ENCODE results near the gene DUSP8. TPM values are rescaled to one million over a fixed set of nuclear protein-coding genes. Genes with fewer than 3 reads are reported as not detected.
A peak's percentile ranks its signal among the peaks of the same experiment; 100 is the strongest.

The DUSP8 gene
- polyA plus RNA-seq, 1 of the 3 experiments (the other 2 are of a cell fraction) = 2.0 TPM

DNA sequence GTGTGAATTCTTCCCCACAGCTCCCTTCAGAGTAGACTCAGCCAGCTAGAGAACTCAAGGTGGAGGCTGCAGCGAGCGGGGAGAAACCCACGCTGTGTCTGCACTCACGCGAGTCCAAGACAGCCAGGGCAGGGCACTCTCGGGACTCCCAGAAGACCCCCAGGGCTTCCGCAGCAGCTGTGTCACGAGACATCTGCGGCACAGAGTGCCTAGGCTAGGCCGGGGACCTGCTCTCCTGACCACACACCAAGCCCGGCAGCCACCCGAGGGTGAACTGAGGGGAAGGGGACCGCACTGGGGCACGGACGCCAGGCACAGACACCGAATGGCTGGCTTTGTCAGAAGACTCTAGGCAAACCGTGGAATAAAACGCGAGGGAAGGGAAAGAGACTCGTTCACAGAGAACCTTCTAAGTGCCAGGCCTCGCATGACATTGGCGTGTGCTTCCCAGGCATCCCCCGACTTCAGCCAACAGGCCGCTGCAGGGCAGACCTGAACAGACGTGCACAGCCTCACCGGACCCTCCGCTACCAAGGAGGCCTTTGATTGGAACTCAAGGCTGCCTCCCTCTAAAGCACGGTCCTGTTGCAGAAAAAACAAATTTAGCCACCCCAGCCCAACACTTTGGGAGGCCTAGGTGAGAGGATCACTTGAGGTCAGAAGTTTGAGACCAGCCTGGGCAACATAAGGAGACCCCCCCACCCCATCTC, 67.3 kb downstream of the DUSP8 start:
- no peaks in the 10 kb centered on the region for H3K9me3 ChIP-seq
- no peak overlapping the region for H3K9ac ChIP-seq
- H3K4me3 ChIP-seq (ENCODE audit: low read depth in 2 of 2, low read length in 1 of 2) = no peak overlapping the region
- no peak overlapping the region for H3K4me2 ChIP-seq
- no peaks in the 10 kb centered on the region for H3K9me2 ChIP-seq
- H3K27me3 ChIP-seq (ENCODE audit: insufficient read depth) = no peaks in the 10 kb centered on the region
- no peaks in the 10 kb centered on the region for H3K36me3 ChIP-seq (replicated peaks in 1 of 2; ENCODE audit: control insufficient read depth in 1 of 2, insufficient read depth in 2 of 2, low read length in 1 of 2)
- peaks cover 0 to 54% of the 10 kb centered on the region in 2 experiments; a peak in 1 of 4 replicates for H3K4me1 ChIP-seq (ENCODE audit: control insufficient read depth in 1 of 2, insufficient read depth in 2 of 2, low read depth in 1 of 2, low read length in 1 of 2)
- ChIA-PET CTCF (interaction anchor here (0.6 to 7.6 kb wide), 6 partner anchors 10 to 282 kb away, joined by 3 to 40 read pairs (median 4); no protein-coding TSS in a partner anchor), POLR2A (interaction anchor here (1.6 kb wide), 1 partner anchor 66 kb away, joined by 3 read pairs; no protein-coding TSS in a partner anchor)
- peaks cover 81% of the 10 kb centered on the region for H4K20me1 ChIP-seq (ENCODE audit: insufficient read depth)
- no peak for DNase-seq
- peak overlapping the region in 1 of 2 experiments; percentile 92; a peak in 2 of 4 replicates for H3K27ac ChIP-seq (ENCODE audit: low read depth in 2 of 2, low read length in 1 of 2)
- H2AFZ ChIP-seq (ENCODE audit: low read depth) = no peak overlapping the region
- H3K79me2 ChIP-seq (ENCODE audit: insufficient read depth) = peaks cover 70% of the 10 kb centered on the region; the same call in 1 of the 2 replicates
- TF ChIP-seq GABPA (IDR thresholded peaks at IDR 0.05; ENCODE audit: low read depth) = no peak
- no peak for TF ChIP-seq RFX5 (IDR thresholded peaks at IDR 0.05; ENCODE audit: low read length)
- TF ChIP-seq MEF2A (IDR thresholded peaks at IDR 0.05; ENCODE audit: borderline replicate concordance, low read depth) = no peak
- TF ChIP-seq, protein P1, sequence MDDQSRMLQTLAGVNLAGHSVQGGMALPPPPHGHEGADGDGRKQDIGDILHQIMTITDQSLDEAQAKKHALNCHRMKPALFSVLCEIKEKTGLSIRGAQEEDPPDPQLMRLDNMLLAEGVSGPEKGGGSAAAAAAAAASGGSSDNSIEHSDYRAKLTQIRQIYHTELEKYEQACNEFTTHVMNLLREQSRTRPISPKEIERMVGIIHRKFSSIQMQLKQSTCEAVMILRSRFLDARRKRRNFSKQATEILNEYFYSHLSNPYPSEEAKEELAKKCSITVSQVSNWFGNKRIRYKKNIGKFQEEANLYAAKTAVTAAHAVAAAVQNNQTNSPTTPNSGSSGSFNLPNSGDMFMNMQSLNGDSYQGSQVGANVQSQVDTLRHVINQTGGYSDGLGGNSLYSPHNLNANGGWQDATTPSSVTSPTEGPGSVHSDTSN (IDR thresholded peaks at IDR 0.05) = no peak
- TF ChIP-seq, protein P2, sequence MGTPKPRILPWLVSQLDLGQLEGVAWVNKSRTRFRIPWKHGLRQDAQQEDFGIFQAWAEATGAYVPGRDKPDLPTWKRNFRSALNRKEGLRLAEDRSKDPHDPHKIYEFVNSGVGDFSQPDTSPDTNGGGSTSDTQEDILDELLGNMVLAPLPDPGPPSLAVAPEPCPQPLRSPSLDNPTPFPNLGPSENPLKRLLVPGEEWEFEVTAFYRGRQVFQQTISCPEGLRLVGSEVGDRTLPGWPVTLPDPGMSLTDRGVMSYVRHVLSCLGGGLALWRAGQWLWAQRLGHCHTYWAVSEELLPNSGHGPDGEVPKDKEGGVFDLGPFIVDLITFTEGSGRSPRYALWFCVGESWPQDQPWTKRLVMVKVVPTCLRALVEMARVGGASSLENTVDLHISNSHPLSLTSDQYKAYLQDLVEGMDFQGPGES (IDR thresholded peaks at IDR 0.05; ENCODE audit: low read depth, low read length) = no peak
- TF ChIP-seq POLR2AphosphoS5 (IDR thresholded peaks at IDR 0.05; ENCODE audit: low read depth, low read length) = no peak
- TF ChIP-seq NRF1 (IDR thresholded peaks at IDR 0.05; ENCODE audit: low read depth, low read length) = no peak
- no peak for TF ChIP-seq FOXM1 (IDR thresholded peaks at IDR 0.05; ENCODE audit: low read depth)
- TF ChIP-seq, protein P3, sequence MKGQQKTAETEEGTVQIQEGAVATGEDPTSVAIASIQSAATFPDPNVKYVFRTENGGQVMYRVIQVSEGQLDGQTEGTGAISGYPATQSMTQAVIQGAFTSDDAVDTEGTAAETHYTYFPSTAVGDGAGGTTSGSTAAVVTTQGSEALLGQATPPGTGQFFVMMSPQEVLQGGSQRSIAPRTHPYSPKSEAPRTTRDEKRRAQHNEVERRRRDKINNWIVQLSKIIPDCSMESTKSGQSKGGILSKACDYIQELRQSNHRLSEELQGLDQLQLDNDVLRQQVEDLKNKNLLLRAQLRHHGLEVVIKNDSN (IDR thresholded peaks at IDR 0.05; ENCODE audit: borderline replicate concordance, low read depth) = no peak
- no peak for TF ChIP-seq RXRA (IDR thresholded peaks at IDR 0.05; ENCODE audit: borderline replicate concordance, low read depth)
- no peak for TF ChIP-seq MXI1 (IDR thresholded peaks at IDR 0.05; ENCODE audit: low read depth, low read length)
- no peak for TF ChIP-seq SIN3A (IDR thresholded peaks at IDR 0.05; ENCODE audit: borderline replicate concordance, low read depth, low read length)
- H3F3A ChIP-seq (replicated peaks; ENCODE audit: insufficient read depth) = no peaks in the 10 kb centered on the region
- 95% methylated on average over 13 of the region's 28 CpGs for WGBS (ENCODE audit: low lambda C conversion rate)

DNA sequence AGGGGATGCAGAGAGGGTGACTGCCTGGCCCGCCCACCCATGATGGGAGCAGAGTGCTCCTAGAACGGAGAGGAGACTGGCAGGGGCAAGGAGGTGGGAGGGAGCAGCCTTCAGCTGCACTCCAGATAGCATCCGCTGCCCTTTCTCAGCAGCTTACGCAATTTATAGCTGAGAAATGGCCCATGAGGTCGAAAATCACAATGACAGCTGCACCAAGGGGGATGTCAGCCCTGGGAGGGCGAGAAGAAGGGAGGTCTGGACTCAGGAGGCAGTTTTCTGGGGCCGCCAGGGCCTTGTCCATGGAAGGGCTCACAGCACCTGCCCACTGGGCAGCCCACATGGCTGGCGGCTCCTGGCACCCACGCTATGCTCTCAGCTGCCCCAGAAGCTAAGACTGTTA, 67.9 kb downstream of the DUSP8 start:
- WGBS (ENCODE audit: low lambda C conversion rate) = 91% methylated on average over 7 of the region's 9 CpGs
- H3K4me1 ChIP-seq (ENCODE audit: control insufficient read depth in 1 of 2, insufficient read depth in 2 of 2, low read depth in 1 of 2, low read length in 1 of 2) = peaks cover 0 to 54% of the 10 kb centered on the region in 2 experiments; a peak in 1 of 4 replicates
- no peaks in the 10 kb centered on the region for H3K36me3 ChIP-seq (replicated peaks in 1 of 2; ENCODE audit: control insufficient read depth in 1 of 2, insufficient read depth in 2 of 2, low read length in 1 of 2)
- ChIA-PET POLR2A (interaction anchor here (1.2 to 1.6 kb wide), 2 partner anchors 40 to 65 kb away, joined by 3 read pairs; no protein-coding TSS in a partner anchor), CTCF (interaction anchor here (0.6 to 7.6 kb wide), 4 partner anchors 11 to 282 kb away, joined by 3 to 40 read pairs (median 4); no protein-coding TSS in a partner anchor)
- H2AFZ ChIP-seq (ENCODE audit: low read depth) = no peak overlapping the region
- peak overlapping the region in 1 of 2 experiments; percentile 92; a peak in 2 of 4 replicates for H3K27ac ChIP-seq (ENCODE audit: low read depth in 2 of 2, low read length in 1 of 2)
- H3K4me3 ChIP-seq (ENCODE audit: low read depth in 2 of 2, low read length in 1 of 2) = no peak overlapping the region
- H3K4me2 ChIP-seq = no peak overlapping the region
- TF ChIP-seq CHD2 (IDR thresholded peaks at IDR 0.05; ENCODE audit: low read length, partially characterized antibody) (no peak), RAD21 (IDR thresholded peaks at IDR 0.05; ENCODE audit: low read length) (no peak), FOXJ3 (CRISPR knock-in tag; IDR thresholded peaks at IDR 0.05) (no peak), FOXM1 (IDR thresholded peaks at IDR 0.05; ENCODE audit: low read depth) (no peak), TAF1 (IDR thresholded peaks at IDR 0.05; ENCODE audit: borderline replicate concordance, low read depth, low read length) (no peak), MXI1 (IDR thresholded peaks at IDR 0.05; ENCODE audit: low read depth, low read length) (no peak), GABPA (IDR thresholded peaks at IDR 0.05; ENCODE audit: low read depth) (no peak), JUND (IDR thresholded peaks at IDR 0.05) (no peak), EP300 (IDR thresholded peaks at IDR 0.05; ENCODE audit: borderline replicate concordance in 1 of 2, low read depth in 1 of 2, low read length in 1 of 2) (no peak), POLR2AphosphoS5 (IDR thresholded peaks at IDR 0.05; ENCODE audit: low read depth, low read length) (no peak)
- TF ChIP-seq, protein P4, sequence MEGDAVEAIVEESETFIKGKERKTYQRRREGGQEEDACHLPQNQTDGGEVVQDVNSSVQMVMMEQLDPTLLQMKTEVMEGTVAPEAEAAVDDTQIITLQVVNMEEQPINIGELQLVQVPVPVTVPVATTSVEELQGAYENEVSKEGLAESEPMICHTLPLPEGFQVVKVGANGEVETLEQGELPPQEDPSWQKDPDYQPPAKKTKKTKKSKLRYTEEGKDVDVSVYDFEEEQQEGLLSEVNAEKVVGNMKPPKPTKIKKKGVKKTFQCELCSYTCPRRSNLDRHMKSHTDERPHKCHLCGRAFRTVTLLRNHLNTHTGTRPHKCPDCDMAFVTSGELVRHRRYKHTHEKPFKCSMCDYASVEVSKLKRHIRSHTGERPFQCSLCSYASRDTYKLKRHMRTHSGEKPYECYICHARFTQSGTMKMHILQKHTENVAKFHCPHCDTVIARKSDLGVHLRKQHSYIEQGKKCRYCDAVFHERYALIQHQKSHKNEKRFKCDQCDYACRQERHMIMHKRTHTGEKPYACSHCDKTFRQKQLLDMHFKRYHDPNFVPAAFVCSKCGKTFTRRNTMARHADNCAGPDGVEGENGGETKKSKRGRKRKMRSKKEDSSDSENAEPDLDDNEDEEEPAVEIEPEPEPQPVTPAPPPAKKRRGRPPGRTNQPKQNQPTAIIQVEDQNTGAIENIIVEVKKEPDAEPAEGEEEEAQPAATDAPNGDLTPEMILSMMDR (IDR thresholded peaks at IDR 0.05) = no peak
- no peak for DNase-seq
- no peaks in the 10 kb centered on the region for H3K9me2 ChIP-seq
- no peak overlapping the region for H3K9ac ChIP-seq
- no peaks in the 10 kb centered on the region for H3K27me3 ChIP-seq (ENCODE audit: insufficient read depth)
- H3K79me2 ChIP-seq (ENCODE audit: insufficient read depth) = peaks cover 72% of the 10 kb centered on the region; the same call in 1 of the 2 replicates
- peaks cover 5% of the 10 kb centered on the region for H3F3A ChIP-seq (replicated peaks; ENCODE audit: insufficient read depth)
- peaks cover 78% of the 10 kb centered on the region for H4K20me1 ChIP-seq (ENCODE audit: insufficient read depth)
- H3K9me3 ChIP-seq = no peaks in the 10 kb centered on the region
